ENCODE data around the gene GTF3A.
"Not testable (repeated sequence)": the region's sequence is repeated elsewhere in the genome, so short reads cannot be mapped to it uniquely, and the experiment has no call there.

GTF3A gene

DNA sequence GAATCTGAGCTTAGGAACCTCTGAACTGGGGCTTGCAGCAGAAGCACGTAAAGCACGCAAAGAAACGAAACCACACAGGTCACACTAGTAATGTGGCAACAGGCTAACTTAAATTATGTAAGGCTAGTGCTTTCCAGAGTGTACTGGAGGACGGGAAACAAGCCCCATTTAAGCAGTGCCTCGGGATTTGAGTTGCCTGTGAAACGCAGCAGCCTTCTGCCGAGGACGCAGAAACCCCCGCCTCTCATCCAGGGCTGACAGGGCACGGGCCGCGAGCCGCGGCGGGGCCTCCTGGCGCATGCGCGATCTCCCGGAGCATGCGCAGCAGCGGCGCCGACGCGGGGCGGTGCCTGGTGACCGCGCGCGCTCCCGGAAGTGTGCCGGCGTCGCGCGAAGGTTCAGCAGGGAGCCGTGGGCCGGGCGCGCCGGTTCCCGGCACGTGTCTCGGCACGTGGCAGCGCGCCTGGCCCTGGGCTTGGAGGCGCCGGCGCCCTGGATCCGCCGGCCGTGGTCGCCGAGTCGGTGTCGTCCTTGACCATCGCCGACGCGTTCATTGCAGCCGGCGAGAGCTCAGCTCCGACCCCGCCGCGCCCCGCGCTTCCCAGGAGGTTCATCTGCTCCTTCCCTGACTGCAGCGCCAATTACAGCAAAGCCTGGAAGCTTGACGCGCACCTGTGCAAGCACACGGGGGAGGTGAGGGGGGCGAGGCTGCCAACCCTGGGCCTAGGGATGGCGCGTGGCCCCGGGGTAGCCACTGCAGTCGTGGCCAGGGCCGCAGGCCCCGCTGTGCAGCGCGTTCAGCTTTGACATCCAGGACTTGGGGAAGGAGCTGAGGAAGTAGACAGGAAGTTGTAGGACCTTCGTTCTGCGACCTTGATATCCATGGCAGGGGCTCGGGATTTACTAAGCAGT is at the start of gene GTF3A:
Gene GTF3A, plus strand, starts transcription at position 374 of the 912 bp plus-strand sequence.
- peak; percentile 74 for DNase-seq

DNA sequence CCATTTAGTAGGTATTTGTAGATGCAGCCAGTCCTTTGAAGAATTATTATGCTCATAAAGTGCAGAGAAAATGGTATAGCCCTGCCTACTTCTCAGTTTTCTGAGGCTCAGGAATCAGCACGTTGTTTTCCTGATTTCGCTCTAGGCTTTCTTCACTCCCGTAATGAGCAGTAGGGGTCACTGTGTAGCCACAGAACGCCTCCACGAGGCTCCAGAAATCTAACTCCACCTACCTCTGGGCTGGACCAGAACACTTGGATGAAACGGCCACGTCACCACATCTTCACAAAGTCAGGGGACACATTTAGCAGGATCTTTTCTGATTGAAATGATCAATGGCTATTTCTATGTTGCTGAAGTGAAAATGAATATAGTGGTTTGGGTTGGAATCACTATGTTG is 49.8 kb upstream of the GTF3A start:
- DNase-seq = peak; percentile 66

DNA sequence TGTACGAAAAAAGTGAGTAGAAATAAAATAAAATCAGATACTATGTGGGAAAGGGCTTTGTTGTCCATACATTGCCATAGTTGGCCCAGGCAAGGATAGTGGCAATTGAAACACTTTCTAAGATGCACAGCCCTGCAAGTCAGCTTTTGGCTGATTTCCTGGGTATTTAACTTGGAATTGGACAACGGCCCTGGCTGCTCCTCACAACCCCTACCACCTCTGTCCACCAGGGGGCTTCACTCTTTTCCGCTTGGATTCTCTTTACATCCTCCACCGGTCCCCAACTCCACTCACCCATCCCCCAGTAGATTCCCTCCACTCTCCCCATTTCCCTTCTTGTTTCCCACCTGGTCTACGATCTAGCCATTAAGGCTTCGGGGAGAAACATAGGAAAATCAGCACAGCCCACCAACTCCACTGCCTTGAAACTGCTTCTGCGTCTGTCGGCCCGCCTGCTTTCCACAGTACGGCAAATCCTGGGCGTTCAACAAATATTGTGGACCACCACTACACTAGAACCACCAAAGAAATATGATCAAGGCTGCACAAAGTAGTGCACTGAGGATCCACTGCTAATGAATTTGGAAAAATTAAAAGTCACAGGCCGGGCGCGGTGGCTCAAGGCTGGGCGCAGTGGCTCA is 48.6 kb upstream of the GTF3A start:
- peak; percentile 4 for DNase-seq

DNA sequence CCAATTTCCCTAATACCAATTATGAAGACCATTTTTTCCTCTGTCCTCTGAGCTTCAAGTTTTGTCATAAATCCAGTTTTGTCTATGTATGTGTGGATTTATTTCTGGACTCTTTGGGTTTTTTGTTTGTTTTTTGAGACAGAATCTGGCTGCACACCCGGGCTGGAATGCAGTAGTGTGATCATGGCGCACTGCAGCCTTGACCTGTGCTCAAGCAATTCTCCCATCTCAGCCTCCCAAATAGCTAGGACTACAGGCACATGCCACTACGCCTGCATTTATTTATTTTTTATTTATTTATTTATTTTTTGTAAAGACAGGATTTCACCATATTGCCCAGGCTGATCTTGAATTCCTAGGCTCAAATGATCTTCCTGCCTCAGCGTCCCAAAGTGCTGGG is 45.3 kb upstream of the GTF3A start:
- no peak for DNase-seq

DNA sequence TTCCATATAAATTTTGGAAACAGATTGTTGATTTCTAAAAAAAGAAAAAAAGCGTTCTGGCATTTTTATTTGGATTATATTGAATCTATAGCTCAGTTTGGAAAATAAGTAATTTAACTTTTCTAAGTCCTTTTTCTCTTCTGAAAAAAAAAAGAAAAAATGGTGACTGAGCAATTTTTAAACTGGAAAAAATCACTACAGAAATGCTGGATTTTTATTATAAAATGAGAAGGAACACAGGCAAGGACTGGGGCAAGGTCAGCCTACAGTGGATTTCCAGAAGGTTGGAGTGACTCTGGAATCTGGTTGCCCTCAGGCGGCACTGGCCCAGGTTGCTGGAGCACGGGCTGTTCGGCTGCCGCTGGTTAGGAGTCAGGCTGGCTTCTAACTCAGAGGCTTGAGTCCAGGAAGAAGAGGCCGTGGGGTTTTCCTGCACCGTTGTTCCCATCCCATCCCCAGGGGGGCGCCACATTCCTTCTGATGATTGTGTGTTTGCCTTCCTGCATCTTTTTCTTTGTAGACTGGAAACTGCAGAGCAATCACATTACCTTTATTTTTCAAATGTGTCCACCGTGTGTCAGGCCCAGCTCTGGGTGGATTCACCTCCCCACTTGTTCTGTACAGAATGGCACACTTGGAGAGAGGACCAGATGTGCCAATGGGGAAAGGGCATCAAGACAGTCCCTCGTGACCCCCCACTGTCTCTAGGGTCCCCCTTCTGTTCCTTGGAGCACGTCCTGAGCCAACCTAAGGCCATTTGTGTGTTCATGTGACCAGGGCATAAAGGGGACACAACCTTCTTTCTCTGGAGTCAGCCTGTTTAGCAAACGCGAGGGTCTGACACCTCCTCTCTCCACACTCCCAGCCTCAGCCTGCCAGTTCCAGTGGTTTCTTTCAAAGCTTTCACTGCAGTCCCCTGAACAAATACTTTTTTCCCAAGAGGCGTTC is 44.5 kb upstream of the GTF3A start:
- peak; percentile 58 for DNase-seq

DNA sequence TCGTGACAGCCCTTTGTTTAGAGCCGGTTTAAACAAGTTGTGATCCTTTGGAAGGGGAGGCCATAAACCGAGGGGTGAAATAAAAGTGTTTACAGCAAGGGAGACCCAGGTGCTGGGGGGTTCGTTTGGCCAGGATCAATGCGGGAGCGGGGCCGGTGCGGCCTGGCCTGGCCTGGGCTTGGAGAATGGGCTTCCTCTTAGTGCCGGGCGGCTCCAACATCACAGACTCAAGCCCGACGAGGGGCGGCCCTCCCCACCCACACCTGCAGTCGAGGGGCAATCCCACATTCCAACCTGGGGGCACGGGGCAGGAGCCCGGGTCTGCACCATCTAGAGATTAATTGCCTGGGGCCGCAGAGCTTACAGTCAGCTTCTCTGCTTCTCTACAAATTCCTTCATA is 42.8 kb upstream of the GTF3A start:
- DNase-seq = no peak

DNA sequence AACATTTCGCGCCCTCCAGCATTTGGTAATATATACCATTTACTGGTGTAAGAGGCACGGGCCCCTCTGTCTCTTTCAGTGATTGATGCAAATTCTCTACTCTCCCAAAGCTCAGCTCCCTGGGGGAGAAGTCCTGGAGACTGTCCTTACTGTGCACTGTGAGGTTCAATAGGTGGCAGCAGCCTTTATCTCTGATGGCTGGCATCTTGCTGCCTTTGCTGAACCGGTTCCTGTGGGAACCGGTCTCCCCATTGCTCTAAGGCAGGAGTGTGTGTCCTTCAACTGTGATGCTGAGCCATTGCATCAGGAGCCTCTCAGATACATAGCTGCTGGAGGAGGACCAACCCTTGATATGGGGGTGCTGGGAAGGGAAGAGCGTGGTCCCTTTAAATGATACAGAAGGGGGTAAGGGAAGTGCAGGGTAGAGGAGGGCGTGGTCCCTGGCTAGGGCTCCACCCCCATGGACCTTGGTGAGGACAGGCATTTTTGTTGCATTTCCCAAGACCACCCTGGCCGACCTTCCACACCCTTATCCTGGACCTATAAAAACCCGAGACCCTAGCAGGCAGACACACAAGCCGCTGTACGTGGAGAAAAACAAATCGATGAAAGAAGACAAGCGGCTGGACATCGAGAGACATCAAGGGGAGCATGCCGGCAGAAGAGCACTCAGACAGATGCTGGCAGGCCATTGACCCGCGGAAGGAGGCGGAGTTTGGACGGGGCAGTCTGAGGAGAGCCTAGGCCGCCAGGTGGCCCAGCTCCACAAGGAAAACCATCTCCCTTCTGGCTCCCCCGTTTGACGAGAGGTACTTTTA is 41.1 kb upstream of the GTF3A start:
- DNase-seq = no peak

DNA sequence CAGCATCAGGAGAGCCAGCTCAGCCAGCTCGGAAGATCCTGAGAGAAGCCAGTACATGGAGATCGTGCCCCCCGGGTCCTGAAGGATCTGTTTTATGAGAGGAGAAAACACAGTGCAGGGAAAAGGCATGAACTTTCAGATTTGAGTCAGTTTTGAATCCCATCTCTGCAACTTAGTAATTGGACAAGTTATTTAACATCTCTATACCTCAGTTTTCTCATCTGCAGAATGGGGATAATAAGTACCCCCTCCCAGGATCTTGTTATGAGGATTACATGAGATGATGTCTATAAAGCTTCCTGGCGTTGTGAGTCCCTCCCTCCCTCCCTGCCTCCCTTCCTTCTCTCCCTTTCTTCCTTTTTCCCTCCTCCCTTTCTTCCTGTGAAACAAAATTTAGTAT is 40.1 kb upstream of the GTF3A start:
- DNase-seq = no peak

DNA sequence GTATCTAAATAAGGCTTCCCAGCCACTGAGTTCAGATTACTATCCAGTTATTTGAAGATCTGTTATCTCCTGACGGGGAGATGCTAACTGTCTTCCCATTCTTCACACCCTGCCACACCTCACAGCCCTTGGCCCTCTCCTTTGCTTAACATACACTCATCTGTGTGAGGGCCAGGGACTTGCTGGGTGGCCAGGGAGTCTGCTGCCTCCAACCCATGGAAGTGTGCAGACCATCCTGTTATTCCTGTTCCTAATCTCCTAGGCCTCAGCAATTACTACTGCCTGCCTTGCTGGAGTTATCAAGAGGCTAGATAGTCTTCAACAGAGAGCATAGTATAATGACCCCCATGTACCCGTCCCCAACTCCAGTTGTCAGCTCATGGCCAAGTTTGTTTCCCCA is 36.2 kb upstream of the GTF3A start:
- no peak for DNase-seq

DNA sequence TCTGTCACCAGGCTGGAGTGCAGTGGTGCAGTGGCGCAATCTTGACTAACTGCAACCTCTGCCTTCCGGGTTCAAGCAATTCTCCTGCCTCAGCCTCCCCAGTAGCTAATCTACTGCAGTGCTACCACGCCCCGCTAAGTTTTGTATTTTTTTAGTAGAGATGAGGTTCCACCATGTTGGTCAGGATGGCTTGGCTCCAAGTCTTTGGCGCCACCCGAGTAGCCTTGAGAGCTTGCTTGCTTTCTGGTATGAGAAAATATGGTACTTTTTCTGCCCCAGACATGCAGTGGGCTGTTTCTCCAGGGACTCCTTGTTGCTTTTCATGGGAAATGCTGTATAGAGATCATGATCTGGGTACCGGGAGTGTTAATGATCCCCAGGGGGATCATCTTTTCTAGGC is 34.5 kb upstream of the GTF3A start:
- DNase-seq = no peak

DNA sequence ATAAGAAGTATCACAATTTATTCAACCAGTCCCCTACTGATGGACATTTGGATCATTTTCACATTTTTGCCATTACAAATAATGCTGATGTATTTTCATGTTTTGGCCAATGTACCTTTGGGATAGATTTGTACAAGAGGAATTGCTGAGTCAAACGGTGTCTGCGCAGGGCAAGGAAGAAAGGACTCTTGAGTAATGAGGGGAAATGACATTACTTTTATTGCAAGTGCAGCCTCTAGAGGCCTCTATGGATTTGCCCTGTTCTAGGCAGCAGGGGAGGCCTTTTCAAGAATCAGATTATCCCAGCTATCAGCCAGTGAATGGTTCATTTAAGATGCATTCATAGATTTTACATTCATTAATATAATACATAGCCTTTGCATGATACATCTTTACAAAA is 32.9 kb upstream of the GTF3A start:
- DNase-seq = no peak

DNA sequence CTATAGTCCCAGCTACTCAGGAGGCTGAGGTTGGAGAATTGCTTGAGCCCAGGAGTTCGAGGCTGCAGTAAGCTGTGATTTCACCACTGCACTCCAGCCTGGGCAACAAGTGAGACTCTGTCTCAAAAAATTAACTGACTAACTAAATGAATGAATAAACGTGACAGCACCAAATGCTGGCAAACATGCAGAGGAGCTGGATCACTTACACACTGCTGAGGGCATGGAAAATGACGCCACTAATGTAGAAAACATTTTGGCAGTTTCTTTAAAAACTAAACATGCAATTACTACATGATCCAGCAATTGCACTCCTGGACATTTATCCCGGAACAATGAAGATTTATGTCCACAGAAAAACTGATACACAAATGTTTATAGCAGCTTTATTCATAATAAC is 31.3 kb upstream of the GTF3A start:
- no peak for DNase-seq

DNA sequence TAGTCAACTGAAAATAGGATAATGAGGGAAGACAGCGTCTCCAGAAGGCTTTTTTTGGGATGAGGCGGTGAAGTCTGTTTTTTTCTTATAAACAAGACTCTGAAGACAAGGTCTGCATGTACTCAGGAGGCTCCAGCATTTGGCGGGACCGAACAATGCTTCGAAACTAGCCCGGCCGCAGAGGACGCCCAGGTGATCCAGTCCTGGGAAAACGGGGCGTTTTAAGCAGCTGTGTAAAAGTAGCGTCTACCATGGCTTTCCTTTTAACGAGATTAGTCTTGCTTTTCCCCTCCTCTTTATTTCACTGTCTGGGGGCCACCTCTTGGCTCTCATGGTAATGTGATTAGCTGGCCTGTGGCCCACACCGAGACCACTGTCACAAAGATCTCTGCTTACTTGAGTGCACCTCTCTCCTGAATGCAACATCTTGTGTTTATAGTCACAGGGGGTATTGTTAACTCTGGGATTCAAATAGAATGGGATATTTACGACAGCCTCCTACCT is 29.4 kb upstream of the GTF3A start:
- no peak for DNase-seq

DNA sequence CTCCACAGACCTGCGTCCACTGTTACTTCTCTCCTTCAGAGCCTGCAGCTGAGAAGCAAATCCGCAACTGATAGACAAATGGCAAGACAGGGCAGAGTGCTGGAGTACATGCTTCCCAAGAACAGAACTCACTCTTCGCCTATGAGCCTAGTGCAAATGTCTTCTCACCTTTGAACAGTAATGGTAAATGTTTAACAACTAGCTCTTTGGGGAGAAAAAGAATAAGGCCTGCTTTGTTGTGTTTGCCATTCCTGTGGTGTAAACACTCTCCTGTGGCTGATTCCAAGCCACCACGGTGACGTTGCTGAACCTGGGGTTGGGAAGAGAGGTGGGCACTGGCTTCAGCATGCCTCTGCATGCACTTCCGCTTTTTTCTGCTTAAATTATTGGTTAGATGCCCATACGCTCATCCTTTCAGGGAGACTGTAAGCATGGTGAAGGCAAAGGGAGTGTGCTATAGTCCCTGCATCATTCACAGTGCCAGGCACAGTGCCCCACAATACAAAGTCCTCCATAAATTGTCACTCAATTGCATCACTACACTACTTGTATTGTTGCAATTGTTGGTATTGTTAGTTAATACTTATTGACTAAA is 28.1 kb upstream of the GTF3A start:
- DNase-seq = no peak

DNA sequence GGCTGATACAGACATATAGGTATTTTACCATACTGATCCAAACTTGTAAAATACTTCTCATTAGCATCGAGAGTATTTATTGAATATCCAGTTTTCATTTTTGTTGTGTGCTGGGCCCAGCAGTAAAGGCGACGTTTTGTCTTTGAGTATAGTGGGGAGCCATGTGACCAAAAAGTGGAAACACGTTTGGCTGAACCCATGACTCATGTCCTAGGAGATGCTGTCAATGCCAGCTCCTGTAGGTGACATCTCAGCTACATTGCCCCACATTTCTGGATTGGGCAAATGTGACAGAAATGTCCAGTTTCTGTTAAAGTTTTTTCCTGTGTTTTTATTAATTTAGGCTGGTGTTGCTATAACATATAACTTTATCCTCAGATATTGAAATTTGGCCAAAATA is 26.1 kb upstream of the GTF3A start:
- DNase-seq = no peak

DNA sequence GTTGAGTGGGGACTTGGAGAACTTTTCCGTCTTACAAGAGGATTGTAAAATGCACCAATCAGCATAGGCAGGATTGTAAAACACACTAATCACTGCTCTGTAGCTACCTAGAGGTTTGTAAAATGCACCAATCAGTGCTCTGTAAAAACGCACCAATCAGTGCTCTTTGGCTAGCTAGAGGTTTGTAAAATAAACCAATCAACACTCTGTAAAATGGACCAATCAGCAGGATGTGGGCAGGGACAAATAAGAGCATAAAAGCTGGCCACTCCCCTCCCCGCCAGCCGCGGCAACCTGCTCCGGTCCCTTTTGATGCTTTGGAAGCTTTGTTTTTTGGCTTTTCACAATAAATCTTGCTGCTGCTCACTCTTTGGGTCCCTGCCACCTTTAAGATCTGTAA is 24.0 kb upstream of the GTF3A start:
- DNase-seq = not testable (repeated sequence)

DNA sequence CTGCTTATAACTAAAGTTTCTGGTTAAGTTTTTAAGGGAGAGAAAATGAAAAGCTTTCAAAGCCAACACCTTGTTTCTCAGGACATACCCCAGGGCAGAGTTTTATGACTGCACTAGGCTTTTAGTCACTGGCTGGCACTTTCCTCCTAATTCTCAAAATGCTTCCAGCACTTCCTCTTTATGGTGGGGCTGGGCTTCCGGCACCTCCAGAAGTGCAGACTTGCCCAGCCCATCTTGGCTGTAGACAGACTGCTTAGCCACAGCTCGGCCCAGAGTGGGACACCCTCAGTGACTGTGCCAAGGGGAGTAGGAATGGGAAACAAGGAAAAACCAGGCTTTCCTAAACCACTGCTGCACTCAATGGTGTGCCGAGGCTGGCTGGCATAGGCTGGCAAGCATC is 23.2 kb upstream of the GTF3A start:
- no peak for DNase-seq

DNA sequence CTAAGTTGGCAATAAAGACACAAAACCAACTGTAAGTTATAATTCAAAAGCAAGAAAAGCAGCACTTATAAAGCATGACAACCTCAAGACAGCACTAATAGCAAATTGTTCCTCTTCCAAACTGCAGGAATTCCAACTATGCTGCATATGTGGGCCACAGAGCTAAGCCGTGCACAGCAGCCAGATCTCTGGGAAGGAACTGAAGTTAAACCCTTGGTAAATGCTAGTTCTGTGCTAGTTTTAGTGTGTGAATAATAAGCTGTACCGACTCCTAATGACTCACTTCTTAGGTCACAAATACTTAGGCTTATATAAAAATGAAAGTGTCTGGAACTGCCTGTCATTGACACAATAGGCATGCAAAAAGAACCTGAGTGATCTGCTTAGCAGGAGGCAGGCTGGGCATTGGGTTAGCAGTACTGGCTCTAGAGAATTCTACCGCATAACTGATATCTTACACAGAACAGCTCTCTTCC is 21.2 kb upstream of the GTF3A start:
- no peak for DNase-seq

DNA sequence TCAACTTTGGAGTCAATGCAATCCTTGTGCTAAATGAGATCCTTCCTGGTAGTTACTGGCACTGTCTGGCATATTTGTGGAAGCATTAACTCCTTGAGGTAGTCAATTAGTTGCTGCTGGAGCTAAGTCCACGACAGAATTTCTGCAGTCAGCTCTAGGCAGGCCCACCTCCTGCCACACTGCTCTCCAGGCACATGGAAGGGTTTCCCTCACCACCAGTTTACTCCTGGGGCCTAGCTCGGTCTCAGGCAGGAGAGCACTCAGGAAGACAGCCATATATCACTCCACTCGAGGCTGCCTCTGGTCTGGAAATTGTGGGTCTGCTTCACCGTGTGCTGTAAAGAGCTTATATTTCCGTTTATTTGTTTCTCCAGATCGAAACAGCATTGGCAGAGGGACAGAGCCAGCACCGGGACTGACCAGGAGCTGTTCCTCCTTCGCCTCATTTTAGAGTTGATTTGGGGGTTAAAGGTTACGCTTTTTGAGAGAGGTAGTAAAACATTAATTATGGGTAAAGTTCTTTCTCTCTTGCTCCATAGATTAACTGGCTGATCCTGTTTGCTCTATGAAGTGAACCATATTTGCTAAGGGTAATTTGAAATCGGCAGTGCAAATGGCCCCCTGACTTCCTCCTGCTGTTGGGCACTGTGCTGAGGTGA is 20.6 kb upstream of the GTF3A start:
- DNase-seq = no peak

DNA sequence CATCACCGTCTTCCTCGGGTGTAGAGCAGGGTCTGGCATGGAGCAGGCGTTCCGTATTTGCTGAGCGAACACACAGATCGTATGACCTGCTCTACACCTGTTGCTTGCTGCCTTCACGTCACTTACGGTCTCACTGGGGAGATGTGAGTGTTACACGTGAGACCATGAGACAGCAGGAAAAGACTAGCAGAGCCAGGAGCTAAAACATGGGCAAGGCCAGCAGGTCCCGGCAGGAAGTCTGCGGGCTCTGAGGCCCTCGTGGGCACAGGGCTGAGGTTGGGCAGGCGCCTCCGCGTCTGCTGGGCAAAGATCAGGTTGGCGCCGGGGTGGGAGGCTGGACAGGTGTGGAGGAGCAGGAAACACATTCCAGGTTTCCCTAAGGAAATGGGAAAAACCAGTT is 19.7 kb upstream of the GTF3A start:
- no peak for DNase-seq

DNA sequence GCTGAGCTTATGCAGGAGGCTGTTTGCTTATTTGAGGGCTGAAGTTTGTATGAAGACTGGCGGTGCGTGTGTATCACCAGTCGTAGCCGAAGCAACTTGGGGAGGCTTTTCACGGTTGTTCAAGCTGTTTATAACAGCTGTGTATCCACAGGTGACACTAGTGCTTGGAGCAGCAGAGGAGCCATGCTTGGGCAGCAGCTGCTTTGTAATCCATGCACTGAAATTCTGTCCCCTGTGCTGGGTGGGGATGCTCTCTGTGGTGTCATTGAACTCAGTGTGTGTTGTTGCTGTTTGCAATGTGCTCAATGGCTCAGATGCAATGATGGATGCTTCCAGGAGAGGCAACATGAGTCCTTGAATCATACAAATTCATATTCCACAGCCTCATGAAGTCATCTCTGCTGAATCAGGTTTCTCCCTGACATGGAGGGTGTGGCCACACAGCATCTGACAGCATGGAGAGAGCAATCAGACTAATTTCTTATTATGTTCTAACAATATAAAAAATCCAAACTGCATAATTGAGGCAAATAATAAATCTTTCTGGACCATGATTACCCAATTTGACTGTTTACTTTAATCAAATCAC is 18.8 kb upstream of the GTF3A start:
- no peak for DNase-seq
